ENCODE data around the gene KRTAP5-10. TPM values are rescaled to one million over a fixed set of nuclear protein-coding genes. Genes with fewer than 3 reads are reported as not detected.

The KRTAP5-10 gene
- total RNA-seq, 4 donors from 2014 or later = not detected

DNA sequence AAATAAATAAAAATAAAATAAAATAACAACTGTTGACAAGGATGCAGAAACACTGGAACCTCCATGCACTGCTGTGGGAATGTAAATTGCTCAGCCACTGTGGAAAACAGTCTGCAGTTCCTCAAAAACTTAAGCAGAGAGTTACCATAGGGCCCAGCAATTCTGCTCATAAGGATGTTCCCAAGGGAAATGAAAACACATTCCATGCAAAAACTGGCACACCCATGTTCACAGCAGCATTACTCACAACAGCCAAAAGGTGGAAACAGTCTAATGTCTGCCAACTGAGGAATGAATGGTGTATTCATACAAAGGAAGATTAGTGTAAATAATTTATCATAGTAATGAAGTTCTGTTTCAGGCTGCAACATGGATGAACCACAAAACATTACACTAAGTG, 3.2 kb upstream of the KRTAP5-10 start:
- TF ChIP-seq, protein P1, sequence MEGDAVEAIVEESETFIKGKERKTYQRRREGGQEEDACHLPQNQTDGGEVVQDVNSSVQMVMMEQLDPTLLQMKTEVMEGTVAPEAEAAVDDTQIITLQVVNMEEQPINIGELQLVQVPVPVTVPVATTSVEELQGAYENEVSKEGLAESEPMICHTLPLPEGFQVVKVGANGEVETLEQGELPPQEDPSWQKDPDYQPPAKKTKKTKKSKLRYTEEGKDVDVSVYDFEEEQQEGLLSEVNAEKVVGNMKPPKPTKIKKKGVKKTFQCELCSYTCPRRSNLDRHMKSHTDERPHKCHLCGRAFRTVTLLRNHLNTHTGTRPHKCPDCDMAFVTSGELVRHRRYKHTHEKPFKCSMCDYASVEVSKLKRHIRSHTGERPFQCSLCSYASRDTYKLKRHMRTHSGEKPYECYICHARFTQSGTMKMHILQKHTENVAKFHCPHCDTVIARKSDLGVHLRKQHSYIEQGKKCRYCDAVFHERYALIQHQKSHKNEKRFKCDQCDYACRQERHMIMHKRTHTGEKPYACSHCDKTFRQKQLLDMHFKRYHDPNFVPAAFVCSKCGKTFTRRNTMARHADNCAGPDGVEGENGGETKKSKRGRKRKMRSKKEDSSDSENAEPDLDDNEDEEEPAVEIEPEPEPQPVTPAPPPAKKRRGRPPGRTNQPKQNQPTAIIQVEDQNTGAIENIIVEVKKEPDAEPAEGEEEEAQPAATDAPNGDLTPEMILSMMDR (IDR thresholded peaks at IDR 0.05; ENCODE audit: low read depth) = no peak

DNA sequence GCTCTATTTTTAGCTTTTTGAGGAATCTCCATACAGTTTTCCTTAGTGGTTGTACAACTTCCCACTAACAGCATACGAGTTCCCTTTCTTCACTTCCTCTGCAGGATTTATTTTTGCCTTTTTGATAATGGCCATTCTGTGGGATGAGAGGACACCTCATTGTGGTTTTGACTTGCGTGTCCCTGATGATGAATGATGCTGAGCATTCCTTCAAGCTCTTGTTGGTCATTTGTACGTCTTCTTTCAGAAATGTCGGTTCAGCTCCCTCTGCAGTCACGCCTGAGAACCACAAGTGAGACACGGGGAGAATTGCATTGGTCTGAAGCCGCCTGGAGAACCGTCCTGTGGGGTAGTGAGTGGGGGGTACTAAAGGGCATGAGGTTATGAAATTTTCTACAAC, 2.0 kb upstream of the KRTAP5-10 start:
- TF ChIP-seq, protein P1 (IDR thresholded peaks at IDR 0.05; ENCODE audit: low read depth) = no peak

DNA sequence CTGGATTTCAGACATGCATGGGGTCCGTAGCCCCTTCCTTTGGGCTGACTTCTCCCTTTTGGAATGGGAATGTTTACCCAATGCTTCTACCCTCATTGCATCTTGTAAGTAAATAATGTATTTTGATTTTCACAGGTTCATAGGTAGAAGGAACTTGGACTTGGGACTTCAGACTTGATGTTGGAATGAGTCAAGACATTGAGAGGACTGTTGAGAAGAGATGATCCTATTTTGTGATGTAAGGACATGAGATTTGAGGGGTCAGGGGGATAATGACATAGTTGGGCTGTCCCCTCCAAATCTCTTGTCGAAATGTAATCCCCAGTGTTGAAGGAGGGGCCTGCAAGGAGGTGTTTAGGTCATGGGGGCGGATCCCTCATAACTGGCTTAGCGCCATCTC, 933 bp upstream of the KRTAP5-10 start:
- TF ChIP-seq, protein P1 (IDR thresholded peaks at IDR 0.05; ENCODE audit: low read depth) = no peak

DNA sequence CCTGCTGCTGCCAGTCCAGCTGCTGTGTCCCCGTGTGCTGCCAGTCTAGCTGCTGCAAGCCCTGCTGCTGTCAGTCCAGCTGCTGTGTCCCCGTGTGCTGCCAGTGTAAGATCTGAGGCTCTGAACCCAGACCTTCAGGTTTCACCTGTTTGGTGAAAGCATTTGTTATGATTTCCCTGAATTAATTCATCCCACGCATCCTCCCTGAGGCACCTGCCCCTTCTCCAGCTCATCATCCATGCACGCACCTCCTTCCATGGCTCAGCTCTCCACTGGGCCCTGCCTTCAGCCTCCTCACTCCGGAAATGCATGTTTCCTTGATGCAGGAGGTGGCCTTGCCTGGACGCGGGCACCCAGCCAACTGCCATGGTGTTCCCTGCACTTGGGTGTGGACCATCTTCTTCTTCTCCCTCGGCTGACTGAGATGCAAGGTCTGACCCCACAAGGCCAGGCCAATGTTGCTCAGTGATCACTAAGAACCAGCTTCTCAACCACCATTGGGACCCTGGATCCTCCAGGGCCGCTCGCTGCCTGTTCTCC, 788 bp downstream of the KRTAP5-10 start:
- TF ChIP-seq, protein P1 (IDR thresholded peaks at IDR 0.05; ENCODE audit: low read depth) = no peak

DNA sequence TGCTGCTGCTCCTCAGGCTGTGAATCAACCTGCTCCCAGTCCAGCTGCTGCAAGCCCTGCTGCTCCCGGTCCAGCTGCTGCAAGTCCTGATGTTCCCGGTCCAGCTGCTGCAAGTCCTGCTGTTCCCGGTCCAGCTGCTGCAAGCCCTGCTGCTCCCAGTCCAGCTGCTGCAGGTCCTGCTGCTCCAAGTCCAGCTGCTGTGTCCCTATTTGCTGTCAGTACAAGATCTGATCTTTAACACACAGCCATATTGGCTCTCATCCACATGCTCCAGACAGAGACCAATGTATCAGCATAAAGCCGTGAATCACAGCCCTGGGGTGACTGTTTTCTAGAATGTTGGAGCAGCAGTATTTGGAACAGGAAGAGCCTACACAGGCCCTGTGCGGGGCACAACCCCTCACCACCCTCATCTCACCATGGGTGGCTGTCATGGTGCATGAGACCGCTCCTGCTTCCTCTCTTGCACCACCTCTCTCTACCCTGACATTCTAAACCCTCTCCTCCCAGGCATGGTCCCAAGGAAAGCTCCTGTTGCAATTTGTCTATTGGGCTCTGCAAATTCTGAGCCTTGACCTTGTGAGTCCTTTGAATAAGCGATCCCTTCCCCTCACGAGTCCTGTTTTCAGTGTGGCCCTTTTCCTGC, 3.5 kb downstream of the KRTAP5-10 start:
- TF ChIP-seq, protein P1 (IDR thresholded peaks at IDR 0.05; ENCODE audit: low read depth) = no peak

DNA sequence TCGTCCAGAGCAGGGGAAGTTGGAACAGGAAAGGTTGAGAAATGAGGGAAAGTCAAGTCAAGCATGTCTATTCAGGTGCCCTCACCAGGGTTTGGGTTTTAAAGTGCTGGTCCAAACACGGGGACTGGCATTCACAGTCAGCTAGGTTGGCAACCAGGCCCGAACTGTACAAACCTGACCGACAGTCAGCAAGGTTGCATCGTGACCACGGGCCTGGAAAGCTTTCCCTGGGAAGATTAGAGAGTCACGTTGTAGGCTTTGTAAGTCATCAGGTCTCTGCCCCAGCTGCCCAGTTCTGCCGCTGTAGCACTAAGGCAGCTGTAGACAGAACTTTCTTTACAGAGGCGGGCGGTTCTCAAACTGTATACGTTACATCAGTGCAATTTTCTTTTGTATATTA, 7.4 kb downstream of the KRTAP5-10 start:
- TF ChIP-seq, protein P1 (IDR thresholded peaks at IDR 0.05; ENCODE audit: low read depth) = no peak

DNA sequence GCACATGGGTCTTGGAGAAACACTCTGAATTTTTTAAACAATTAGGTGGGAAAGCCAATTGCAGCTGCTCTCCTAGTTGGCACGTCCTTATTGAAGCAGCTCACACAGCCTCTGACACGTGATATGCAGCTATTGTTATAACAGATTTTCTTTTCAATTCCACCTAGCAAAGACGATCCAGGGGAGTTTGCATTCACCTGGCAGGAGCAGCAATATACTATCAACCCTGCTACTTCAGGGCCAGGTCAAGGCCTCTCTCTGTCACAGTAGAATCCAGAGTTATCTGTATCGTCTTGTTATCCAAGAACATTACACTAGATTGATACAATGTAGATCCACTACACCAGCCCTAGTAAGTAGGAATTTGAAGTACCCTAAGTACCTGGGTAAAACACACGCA, 9.1 kb downstream of the KRTAP5-10 start:
- TF ChIP-seq, protein P1 (IDR thresholded peaks at IDR 0.05; ENCODE audit: low read depth) = no peak

Measured in subcutaneous adipose tissue (tissue), 4 donors.